Mesenchymal stem cell (in vitro differentiated cells and primary cell): ENCODE data around the gene NXPH3.

Source experiments
- DNase-seq: peaks from one replicate; pipeline ENCODE4 v3.0.0-alpha.2; 2013
- H2AFZ ChIP-seq: one replicate; pipeline ENCODE4 v1.6.1; 2013; ENCODE audit warnings: low read depth, mild to moderate bottlenecking, control low read depth, inconsistent platforms, low read length, moderate library complexity
- H2AK5ac ChIP-seq: 2 replicates; pipeline ENCODE4 v1.6.1; 2013; ENCODE audit warnings: low read length, moderate library complexity, mild to moderate bottlenecking, inconsistent platforms; ENCODE audit not compliant: severe bottlenecking
- H2BK120ac ChIP-seq: one replicate; pipeline ENCODE4 v1.6.1; 2013; ENCODE audit warnings: low read depth, mild to moderate bottlenecking, inconsistent platforms, low read length, moderate library complexity
- H2BK12ac ChIP-seq, 2 experiments: one replicate each; pipeline ENCODE4 v1.6.1; 2013; ENCODE audit warnings: inconsistent platforms in 2 of 2, low read length in 2 of 2, mild to moderate bottlenecking in 2 of 2, moderate library complexity in 2 of 2, control low read depth in 1 of 2
- H2BK15ac ChIP-seq: one replicate; pipeline ENCODE4 v1.6.1; 2013; ENCODE audit warnings: mild to moderate bottlenecking, low read depth, inconsistent platforms; ENCODE audit not compliant: poor library complexity, severe bottlenecking
- H2BK5ac ChIP-seq: 2 replicates; pipeline ENCODE4 v1.6.1; 2013; ENCODE audit warnings: low read depth, mild to moderate bottlenecking, low read length, control low read depth, inconsistent platforms; ENCODE audit not compliant: poor library complexity, severe bottlenecking
- H3K14ac ChIP-seq, 2 experiments: one replicate each; pipeline ENCODE4 v1.6.1; 2013; ENCODE audit warnings: inconsistent platforms in 2 of 2, low read length in 2 of 2, control low read depth in 1 of 2, mild to moderate bottlenecking in 1 of 2, moderate library complexity in 1 of 2
- H3K18ac ChIP-seq, 2 experiments: one replicate each; pipeline ENCODE4 v1.6.1; 2013; ENCODE audit warnings: inconsistent platforms in 2 of 2, low read length in 2 of 2, control low read depth in 1 of 2, low read depth in 1 of 2, mild to moderate bottlenecking in 1 of 2
- H3K23ac ChIP-seq, 2 experiments: one replicate each; pipeline ENCODE4 v1.6.1; 2013; ENCODE audit warnings: inconsistent platforms in 2 of 2, low read length in 2 of 2, mild to moderate bottlenecking in 2 of 2, moderate library complexity in 2 of 2, control low read depth in 1 of 2
- H3K27ac ChIP-seq: 2 replicates; pipeline ENCODE4 v1.5.1; 2013; ENCODE audit warnings: mild to moderate bottlenecking, moderate library complexity, low read length, control low read depth, inconsistent platforms; ENCODE audit not compliant: poor library complexity, severe bottlenecking
- H3K27me3 ChIP-seq, 2 experiments: 2 replicates each; pipeline versions ENCODE4 v1.6.1 to v1.7.0; 2013; ENCODE audit warnings: low read length in 2 of 2, mild to moderate bottlenecking in 2 of 2, moderate library complexity in 2 of 2, control low read depth in 1 of 2, inconsistent platforms in 1 of 2; ENCODE audit not compliant: control insufficient read depth in 1 of 2, insufficient read depth in 1 of 2
- H3K36me3 ChIP-seq, 2 experiments: 2 replicates each; pipeline versions ENCODE4 v1.6.1 to v1.7.0; 2013; ENCODE audit warnings: low read length in 2 of 2, control low read depth in 1 of 2, inconsistent platforms in 1 of 2, low read depth in 1 of 2, mild to moderate bottlenecking in 1 of 2; ENCODE audit not compliant: insufficient read depth in 2 of 2, control insufficient read depth in 1 of 2
- H3K4ac ChIP-seq, 2 experiments: one replicate each; pipeline ENCODE4 v1.6.1; 2013; ENCODE audit warnings: inconsistent platforms in 2 of 2, low read length in 2 of 2, mild to moderate bottlenecking in 2 of 2, moderate library complexity in 2 of 2, control low read depth in 1 of 2, low read depth in 1 of 2
- H3K4me1 ChIP-seq: 2 replicates; pipeline ENCODE4 v1.6.1; 2013; ENCODE audit warnings: low read depth, low read length, control low read depth; ENCODE audit not compliant: control insufficient read depth, insufficient read depth
- H3K4me2 ChIP-seq: 2 replicates; pipeline ENCODE4 v1.6.1; 2013; ENCODE audit warnings: low read length, mild to moderate bottlenecking, inconsistent platforms; ENCODE audit not compliant: poor library complexity, severe bottlenecking
- H3K4me3 ChIP-seq, 2 experiments: 2 replicates each; pipeline versions ENCODE4 v1.5.1 to v1.7.0; 2013; ENCODE audit warnings: low read length in 2 of 2, mild to moderate bottlenecking in 2 of 2, control low read depth in 1 of 2, low read depth in 1 of 2; ENCODE audit not compliant: insufficient read depth in 1 of 2
- H3K79me1 ChIP-seq: replicated peaks from 2 replicates; pipeline ENCODE4 v1.6.1; 2013; ENCODE audit warnings: mild to moderate bottlenecking, control low read depth, low read length, inconsistent platforms; ENCODE audit not compliant: poor library complexity, severe bottlenecking
- H3K9ac ChIP-seq: 2 replicates; pipeline ENCODE4 v1.7.0; 2013; ENCODE audit warnings: mild to moderate bottlenecking, low read length, moderate library complexity
- H3K9me3 ChIP-seq: 2 replicates; pipeline ENCODE4 v1.7.0; 2013; ENCODE audit warnings: mild to moderate bottlenecking, low read length; ENCODE audit not compliant: control insufficient read depth
- H4K8ac ChIP-seq: one replicate; pipeline ENCODE4 v1.6.1; 2013; ENCODE audit warnings: inconsistent platforms, mild to moderate bottlenecking, low read length, moderate library complexity
- H4K91ac ChIP-seq: one replicate; pipeline ENCODE4 v1.6.1; 2013; ENCODE audit warnings: mild to moderate bottlenecking, low read length, inconsistent platforms
- WGBS: methylation state at CpG from one replicate; pipeline ENCODE4 v1.1.7; 2013; ENCODE audit warnings: mixed read lengths; 5-methylcytosine and 5-hydroxymethylcytosine counted together

NXPH3 gene

DNA sequence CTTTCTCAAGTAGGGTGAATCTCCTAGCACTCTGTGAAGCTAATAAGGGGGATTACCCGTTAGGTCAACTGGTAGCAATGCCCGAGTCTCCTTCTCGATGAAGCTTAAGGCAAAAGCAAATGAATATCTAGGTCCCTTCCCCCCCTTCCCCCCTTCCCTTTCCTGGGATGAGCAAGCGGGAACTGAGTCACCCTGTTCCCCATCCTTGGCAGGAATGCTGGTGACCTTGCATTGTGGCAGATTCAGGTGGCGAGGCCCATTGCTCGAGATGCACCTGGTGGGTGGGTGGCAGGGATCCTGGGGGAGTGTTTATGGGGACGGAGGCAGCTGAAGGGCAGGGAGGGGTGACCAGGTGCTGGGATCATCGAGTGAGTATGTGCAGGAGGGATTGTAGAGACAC is 7.1 kb downstream of the NXPH3 start:
- no peak overlapping the region for H2AK5ac ChIP-seq
- H3K9ac ChIP-seq = no peak overlapping the region
- H4K8ac ChIP-seq = no peak overlapping the region
- H3K4ac ChIP-seq = no peak overlapping the region
- H3K18ac ChIP-seq = no peak overlapping the region
- no peak overlapping the region for H2AFZ ChIP-seq
- peaks cover 0 to 11% of the 10 kb centered on the region in 2 experiments for H3K36me3 ChIP-seq
- no peak for DNase-seq
- H3K4me2 ChIP-seq = no peak overlapping the region
- no peak overlapping the region for H3K14ac ChIP-seq
- H3K79me1 ChIP-seq = no peaks in the 10 kb centered on the region
- no peak overlapping the region for H2BK120ac ChIP-seq
- no peak overlapping the region for H3K27ac ChIP-seq
- H3K4me3 ChIP-seq = no peak overlapping the region
- peaks cover 7 to 8% of the 10 kb centered on the region in 2 experiments for H3K27me3 ChIP-seq
- no peak overlapping the region for H3K23ac ChIP-seq
- H3K4me1 ChIP-seq = peaks cover 12% of the 10 kb centered on the region
- 89% methylated on average over 8 of the region's 8 CpGs for WGBS
- H2BK15ac ChIP-seq = no peak overlapping the region
- H3K9me3 ChIP-seq = no peaks in the 10 kb centered on the region
- no peak overlapping the region for H2BK5ac ChIP-seq
- no peak overlapping the region for H2BK12ac ChIP-seq
- H4K91ac ChIP-seq = no peak overlapping the region

DNA sequence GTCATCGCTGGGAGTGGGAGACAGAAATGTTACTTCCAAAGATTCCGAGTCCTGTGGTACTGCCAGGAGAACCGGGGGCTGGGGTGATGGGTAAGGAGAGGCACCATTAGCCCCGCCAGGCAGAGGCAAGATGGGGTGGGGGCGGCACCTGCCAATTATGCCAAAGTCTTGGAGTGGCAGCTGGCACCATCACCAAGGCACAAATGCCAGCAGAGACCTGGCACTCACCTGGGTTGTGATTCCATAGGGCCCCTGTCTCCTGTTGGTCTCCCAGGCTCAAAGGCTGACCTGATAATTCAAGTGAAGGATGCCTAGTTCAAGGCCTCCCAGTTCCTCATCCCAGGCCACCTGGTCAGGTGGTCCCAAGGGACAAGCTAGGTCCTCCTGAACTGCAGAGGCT is 7.6 kb downstream of the NXPH3 start:
- no peak overlapping the region for H2BK12ac ChIP-seq
- no peak overlapping the region for H3K23ac ChIP-seq
- no peak overlapping the region for H2BK15ac ChIP-seq
- peaks cover 3 to 4% of the 10 kb centered on the region in 2 experiments for H3K27me3 ChIP-seq
- H3K4ac ChIP-seq = no peak overlapping the region
- no peak overlapping the region for H3K14ac ChIP-seq
- H3K9ac ChIP-seq = no peak overlapping the region
- H4K8ac ChIP-seq = no peak overlapping the region
- no peak for DNase-seq
- H3K79me1 ChIP-seq = no peaks in the 10 kb centered on the region
- no peak overlapping the region for H4K91ac ChIP-seq
- H3K4me3 ChIP-seq = no peak overlapping the region
- no peak overlapping the region for H2BK120ac ChIP-seq
- H3K4me1 ChIP-seq = peaks cover 12% of the 10 kb centered on the region
- H2BK5ac ChIP-seq = no peak overlapping the region
- H3K27ac ChIP-seq = no peak overlapping the region
- no peak overlapping the region for H3K4me2 ChIP-seq
- no peaks in the 10 kb centered on the region for H3K9me3 ChIP-seq
- H2AK5ac ChIP-seq = no peak overlapping the region
- WGBS = 98% methylated on average over 5 of the region's 5 CpGs
- H2AFZ ChIP-seq = no peak overlapping the region
- H3K18ac ChIP-seq = no peak overlapping the region
- peaks cover 0 to 15% of the 10 kb centered on the region in 2 experiments for H3K36me3 ChIP-seq

DNA sequence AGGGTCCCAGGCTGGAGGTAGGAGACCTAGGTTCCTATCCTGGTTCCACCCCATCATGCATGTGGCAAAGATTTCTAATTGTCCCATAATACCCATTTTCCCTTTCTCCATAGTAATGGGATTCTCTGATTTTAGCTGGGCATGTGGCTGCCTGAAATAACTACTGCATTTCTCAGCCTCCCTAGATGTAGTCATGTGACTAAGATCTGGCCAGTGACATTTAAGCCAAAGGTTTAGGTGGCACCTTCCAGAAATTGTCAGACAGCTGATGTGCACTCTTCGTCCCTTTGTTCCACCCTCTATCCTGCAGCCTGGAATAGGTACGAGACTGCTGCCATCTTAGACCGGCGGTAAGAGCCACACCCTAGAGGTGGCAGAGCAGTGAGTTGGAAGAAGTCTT is 8.2 kb downstream of the NXPH3 start:
- H2BK15ac ChIP-seq = no peak overlapping the region
- H2BK120ac ChIP-seq = no peak overlapping the region
- no peaks in the 10 kb centered on the region for H3K79me1 ChIP-seq
- H3K14ac ChIP-seq = no peak overlapping the region
- H3K9ac ChIP-seq = no peak overlapping the region
- no peak overlapping the region for H4K91ac ChIP-seq
- no peak overlapping the region for H3K23ac ChIP-seq
- no peak overlapping the region for H3K4me3 ChIP-seq
- no peak overlapping the region for H4K8ac ChIP-seq
- H3K18ac ChIP-seq = no peak overlapping the region
- no peak overlapping the region for H2BK5ac ChIP-seq
- H3K27me3 ChIP-seq = no peaks in the 10 kb centered on the region
- H3K36me3 ChIP-seq = peaks cover 0 to 18% of the 10 kb centered on the region in 2 experiments
- no peak overlapping the region for H2AFZ ChIP-seq
- no peaks in the 10 kb centered on the region for H3K9me3 ChIP-seq
- no peak for DNase-seq
- H3K4me2 ChIP-seq = no peak overlapping the region
- no peak overlapping the region for H3K27ac ChIP-seq
- no peak overlapping the region for H2AK5ac ChIP-seq
- H3K4ac ChIP-seq = no peak overlapping the region
- H2BK12ac ChIP-seq = no peak overlapping the region
- peaks cover 17% of the 10 kb centered on the region for H3K4me1 ChIP-seq
- 100% methylated on average over 4 of the region's 4 CpGs for WGBS

DNA sequence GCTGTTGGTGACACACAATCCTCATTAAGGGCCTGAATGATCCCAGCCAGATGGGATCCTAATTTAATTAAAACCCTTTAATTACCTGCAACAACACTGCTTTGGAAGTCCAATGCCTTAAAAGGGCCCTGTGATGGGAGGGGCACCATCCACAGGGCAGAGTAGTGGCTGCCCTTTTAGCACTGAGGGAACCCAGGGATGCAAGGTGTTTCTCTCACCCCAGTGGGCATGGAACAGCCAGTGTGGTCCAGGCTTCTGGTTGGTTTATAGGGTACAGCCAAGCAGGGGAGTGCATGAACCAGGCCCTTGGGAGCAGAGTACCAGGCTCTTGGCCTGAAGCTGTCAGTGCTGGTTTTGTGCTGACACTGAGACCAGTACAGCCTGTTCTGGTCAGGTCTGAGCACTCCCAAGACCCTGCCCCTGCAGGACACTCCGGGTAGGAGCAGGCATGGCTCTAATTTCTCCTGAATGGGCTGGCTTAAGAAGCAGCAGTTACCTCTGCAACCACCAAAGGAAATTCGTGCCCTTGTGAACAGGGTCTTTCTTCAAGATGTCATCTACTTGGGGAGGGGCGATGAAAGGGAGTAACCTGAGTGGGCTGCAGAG is 9.9 kb downstream of the NXPH3 start:
- Histone ChIP-seq H2AK5ac (no peak overlapping the region), H2BK120ac (no peak overlapping the region)
- WGBS = 62% methylated on average over 3 of the region's 3 CpGs

More for the DNA sequence above, 9.9 kb downstream of the NXPH3 start:
- Histone ChIP-seq H3K27me3 (no peaks in the 10 kb centered on the region), H3K79me1 (no peaks in the 10 kb centered on the region), H3K27ac (no peak overlapping the region), H3K9me3 (no peaks in the 10 kb centered on the region), H2BK12ac (no peak overlapping the region), H3K9ac (no peak overlapping the region), H3K36me3 (peaks cover 2 to 18% of the 10 kb centered on the region in 2 experiments), H4K8ac (no peak overlapping the region), H4K91ac (no peak overlapping the region), H3K4me3 (no peak overlapping the region), H2BK15ac (no peak overlapping the region), H3K4me1 (peaks cover 22% of the 10 kb centered on the region), H3K18ac (no peak overlapping the region), H2AFZ (no peak overlapping the region), H2BK5ac (no peak overlapping the region), H3K23ac (no peak overlapping the region), H3K4me2 (no peak overlapping the region), H3K14ac (no peak overlapping the region), H3K4ac (no peak overlapping the region)
- DNase-seq = no peak
